Activated CD4-positive, alpha-beta memory T cell treated with anti-CD3 and anti-CD28 coated beads for 36 hours (primary cell): ENCODE results near the gene MAN2C1. TPM values are rescaled to one million over a fixed set of nuclear protein-coding genes. Genes with fewer than 3 reads are reported as not detected.
A peak's percentile ranks its signal among the peaks of the same experiment; 100 is the strongest.
"Not testable (repeated sequence)": the region's sequence is repeated elsewhere in the genome, so short reads cannot be mapped to it uniquely, and the experiment has no call there.

Experiments
- CTCF ChIA-PET: fragments of 350-600 bp; sonication (Branson Sonifier 250); formaldehyde crosslinking; loops from one replicate; lab custom pipeline; 2021; ENCODE audit warnings: antibody characterized with exemption, inconsistent platforms; lab: Charles Lee
- POLR2A ChIA-PET: fragments of 350-600 bp; sonication (Branson Sonifier 250); formaldehyde crosslinking; loops from one replicate; lab custom pipeline; 2021; ENCODE audit warnings: antibody characterized with exemption; lab: Charles Lee
- DNase-seq: peaks from one replicate; pipeline ENCODE4 v3.0.0-alpha.2; 2020
- H3K27ac Mint-ChIP-seq: one replicate; pipeline ENCODE4 v1.8.0; 2021; ENCODE audit warnings: mixed read lengths
- H3K27me3 Mint-ChIP-seq: one replicate; pipeline ENCODE4 v1.8.0; 2021; ENCODE audit warnings: mixed read lengths
- H3K36me3 Mint-ChIP-seq: one replicate; pipeline ENCODE4 v1.8.0; 2021; ENCODE audit warnings: mixed read lengths
- H3K4me1 Mint-ChIP-seq: one replicate; pipeline ENCODE4 v1.8.0; 2021; ENCODE audit warnings: low read depth, mixed read lengths
- H3K4me3 Mint-ChIP-seq: one replicate; pipeline ENCODE4 v1.8.0; 2021; ENCODE audit warnings: mild to moderate bottlenecking, mixed read lengths
- H3K9me3 Mint-ChIP-seq: one replicate; pipeline ENCODE4 v1.8.0; 2021; ENCODE audit warnings: mixed read lengths
- intact Hi-C: fragments of 100-400 bp; cut with micrococcal nuclease; formaldehyde crosslinking; loops from one replicate; pipeline ENCODE4 v1.15.1; 2023
- total RNA-seq, 2 experiments: library from RNA; stranded (reverse); gene quantifications; one replicate each; pipeline ENCODE4 v1.2.3, GENCODE V29; 2021

Gene MAN2C1
- total RNA-seq = 100 to 1,000 TPM; 177 to 192 TPM

GRCh38 chr15:75367913-75368688 lies at the start of gene MAN2C1:
TSS of gene MAN2C1 (minus strand) at chr15:75368607. CDS start at chr15:75368583, 24 bp downstream.
- peaks cover 23% of the 10 kb centered on the region for H3K4me1 Mint-ChIP-seq
- peak; percentile 96 for DNase-seq
- H3K27me3 Mint-ChIP-seq = no peaks in the 10 kb centered on the region
- CTCF ChIA-PET = interaction anchor here (0.6 to 4.5 kb wide), 53 partner anchors 9 to 1374 kb away, joined by 3 to 87 read pairs (median 5); partner anchors contain the start of genes COMMD4, IMP3, NEIL1 and PML
- intact Hi-C loops = loop anchor here (1.0 to 2.0 kb wide), 4 partner anchors 84 to 315 kb away; partner anchors contain the start of genes IMP3 and SNUPN
- H3K4me3 Mint-ChIP-seq = peak within 1 kb of the TSS; percentile 90
- peaks cover 27% of the 10 kb centered on the region for H3K36me3 Mint-ChIP-seq
- POLR2A ChIA-PET = interaction anchor here (0.6 to 3.3 kb wide), 29 partner anchors 9 to 536 kb away, joined by 3 to 86 read pairs (median 4); partner anchors contain the start of genes C15orf39, COMMD4, FAM219B and FBXO22
- peak within 1 kb of the TSS; percentile 93 for H3K27ac Mint-ChIP-seq
- no peaks in the 10 kb centered on the region for H3K9me3 Mint-ChIP-seq

GRCh38 chr15:75416584-75416983 lies 48.2 kb upstream of the MAN2C1 start:
- no peak overlapping the region for H3K4me3 Mint-ChIP-seq
- peaks cover 46% of the 10 kb centered on the region for H3K36me3 Mint-ChIP-seq
- no peaks in the 10 kb centered on the region for H3K27me3 Mint-ChIP-seq
- no peak for DNase-seq
- CTCF ChIA-PET = no interaction called here
- H3K27ac Mint-ChIP-seq = peak overlapping the region; percentile 70
- POLR2A ChIA-PET = no interaction called here
- peaks cover 33% of the 10 kb centered on the region for H3K4me1 Mint-ChIP-seq
- no peaks in the 10 kb centered on the region for H3K9me3 Mint-ChIP-seq
- intact Hi-C loops = no loop called here

GRCh38 chr15:75410196-75410595 lies 41.8 kb upstream of the MAN2C1 start:
- H3K27ac Mint-ChIP-seq = peak overlapping the region; percentile 50
- H3K27me3 Mint-ChIP-seq = no peaks in the 10 kb centered on the region
- no peak overlapping the region for H3K4me3 Mint-ChIP-seq
- H3K4me1 Mint-ChIP-seq = peaks cover 64% of the 10 kb centered on the region
- no peak for DNase-seq
- ChIA-PET CTCF (no interaction called here), POLR2A (interaction anchor here (1.3 kb wide), 1 partner anchor 36 kb away, joined by 6 read pairs; no protein-coding TSS in a partner anchor)
- H3K9me3 Mint-ChIP-seq = no peaks in the 10 kb centered on the region
- intact Hi-C loops = no loop called here
- H3K36me3 Mint-ChIP-seq = peaks cover 74% of the 10 kb centered on the region

GRCh38 chr15:75407083-75407482 lies 38.7 kb upstream of the MAN2C1 start:
- Mint-ChIP-seq H3K27ac (peak overlapping the region; percentile 65), H3K36me3 (peaks cover 66% of the 10 kb centered on the region), H3K27me3 (no peaks in the 10 kb centered on the region), H3K9me3 (no peaks in the 10 kb centered on the region), H3K4me3 (no peak overlapping the region), H3K4me1 (peaks cover 55% of the 10 kb centered on the region)
- POLR2A ChIA-PET = interaction anchor here (1.0 to 1.5 kb wide), 2 partner anchors 39 to 48 kb away, joined by 3 to 5 read pairs; partner anchors contain the start of gene MAN2C1
- DNase-seq = no peak
- intact Hi-C loops = loop anchor here (2.0 kb wide), 1 partner anchor 44 kb away; the partner anchor contains the start of gene SIN3A
- CTCF ChIA-PET = interaction anchor here (2.7 kb wide), 1 partner anchor 39 kb away, joined by 14 read pairs; the partner anchor contains the start of gene MAN2C1

- Mint-ChIP-seq H3K27me3 (no peaks in the 10 kb centered on the region), H3K4me1 (peaks cover 35% of the 10 kb centered on the region), H3K4me3 (no peak overlapping the region), H3K9me3 (no peaks in the 10 kb centered on the region), H3K36me3 (peaks cover 50% of the 10 kb centered on the region), H3K27ac (no peak overlapping the region)
- POLR2A ChIA-PET = interaction anchor here (0.9 kb wide), 1 partner anchor 36 kb away, joined by 3 read pairs; the partner anchor contains the start of gene MAN2C1
- intact Hi-C loops = no loop called here
- CTCF ChIA-PET = interaction anchor here (1.5 kb wide), 1 partner anchor 10 kb away, joined by 5 read pairs; no protein-coding TSS in a partner anchor
- DNase-seq = no peak
These were observed 35.5 kb upstream of the MAN2C1 start for GRCh38 chr15:75403892-75404291.

GRCh38 chr15:75397494-75397893 lies 29.1 kb upstream of the MAN2C1 start:
- ChIA-PET CTCF (interaction anchor here (1.5 kb wide), 1 partner anchor 29 kb away, joined by 5 read pairs; the partner anchor contains the start of gene MAN2C1), POLR2A (no interaction called here)
- Mint-ChIP-seq H3K4me1 (no peaks in the 10 kb centered on the region), H3K9me3 (no peaks in the 10 kb centered on the region), H3K36me3 (peaks cover 46% of the 10 kb centered on the region), H3K27ac (no peak overlapping the region), H3K4me3 (no peak overlapping the region), H3K27me3 (no peaks in the 10 kb centered on the region)
- intact Hi-C loops = no loop called here
- no peak for DNase-seq

GRCh38 chr15:75389791-75390382 lies 21.5 kb upstream of the MAN2C1 start:
- H3K36me3 Mint-ChIP-seq = peaks cover 53% of the 10 kb centered on the region
- ChIA-PET CTCF (interaction anchor here (2.5 kb wide), 1 partner anchor 22 kb away, joined by 11 read pairs; no protein-coding TSS in a partner anchor), POLR2A (interaction anchor here (0.6 kb wide), 1 partner anchor 64 kb away, joined by 3 read pairs; no protein-coding TSS in a partner anchor)
- DNase-seq = no peak
- no peak overlapping the region for H3K27ac Mint-ChIP-seq
- peaks cover 13% of the 10 kb centered on the region for H3K4me1 Mint-ChIP-seq
- H3K9me3 Mint-ChIP-seq = no peaks in the 10 kb centered on the region
- no peaks in the 10 kb centered on the region for H3K27me3 Mint-ChIP-seq
- intact Hi-C loops = no loop called here
- no peak overlapping the region for H3K4me3 Mint-ChIP-seq

GRCh38 chr15:75383986-75384385 lies 15.6 kb upstream of the MAN2C1 start:
- intact Hi-C loops, H3K27me3 Mint-ChIP-seq, POLR2A ChIA-PET, H3K27ac Mint-ChIP-seq, CTCF ChIA-PET, H3K9me3 Mint-ChIP-seq, DNase-seq, H3K4me3 Mint-ChIP-seq: not testable (repeated sequence)
- peaks cover 13% of the 10 kb centered on the region for H3K4me1 Mint-ChIP-seq
- peaks cover 53% of the 10 kb centered on the region for H3K36me3 Mint-ChIP-seq

- ChIA-PET POLR2A (interaction anchor here (1.1 kb wide), 1 partner anchor 13 kb away, joined by 3 read pairs; no protein-coding TSS in a partner anchor), CTCF (interaction anchor here (1.8 kb wide), 1 partner anchor 12 kb away, joined by 6 read pairs; the partner anchor contains the start of gene MAN2C1)
- peaks cover 4% of the 10 kb centered on the region for H3K4me1 Mint-ChIP-seq
- H3K27me3 Mint-ChIP-seq = no peaks in the 10 kb centered on the region
- H3K9me3 Mint-ChIP-seq = no peaks in the 10 kb centered on the region
- no peak for DNase-seq
- peak overlapping the region; percentile 3 for H3K27ac Mint-ChIP-seq
- H3K4me3 Mint-ChIP-seq = no peak overlapping the region
- intact Hi-C loops = no loop called here
- H3K36me3 Mint-ChIP-seq = peaks cover 50% of the 10 kb centered on the region
These were observed 12.4 kb upstream of the MAN2C1 start for GRCh38 chr15:75380773-75381172.

- intact Hi-C loops = no loop called here
- Mint-ChIP-seq H3K4me3 (no peak overlapping the region), H3K27me3 (no peaks in the 10 kb centered on the region), H3K4me1 (peaks cover 21% of the 10 kb centered on the region), H3K9me3 (no peaks in the 10 kb centered on the region), H3K27ac (no peak overlapping the region), H3K36me3 (peaks cover 39% of the 10 kb centered on the region)
- POLR2A ChIA-PET = no interaction called here
- CTCF ChIA-PET = no interaction called here
- DNase-seq = no peak
These were observed 3.7 kb upstream of the MAN2C1 start for GRCh38 chr15:75371901-75372688.

- CTCF ChIA-PET = no interaction called here
- H3K9me3 Mint-ChIP-seq = no peaks in the 10 kb centered on the region
- peaks cover 39% of the 10 kb centered on the region for H3K36me3 Mint-ChIP-seq
- DNase-seq = no peak
- H3K4me1 Mint-ChIP-seq = peaks cover 23% of the 10 kb centered on the region
- POLR2A ChIA-PET = no interaction called here
- intact Hi-C loops = no loop called here
- H3K4me3 Mint-ChIP-seq = no peak overlapping the region
- H3K27ac Mint-ChIP-seq = no peak overlapping the region
- no peaks in the 10 kb centered on the region for H3K27me3 Mint-ChIP-seq
These were observed 3.1 kb upstream of the MAN2C1 start for GRCh38 chr15:75371486-75371885.
